ENCODE measurements around the gene RBM15B. TPM values are rescaled to one million over a fixed set of nuclear protein-coding genes. Genes with fewer than 3 reads are reported as not detected.

RBM15B gene
- total and polyA plus RNA-seq, 9 of the 15 experiments (the other 6 are each of a cell fraction or from before 2014, with no cell fraction given) = 1.8 to 21.0 (median 10.5) TPM

DNA sequence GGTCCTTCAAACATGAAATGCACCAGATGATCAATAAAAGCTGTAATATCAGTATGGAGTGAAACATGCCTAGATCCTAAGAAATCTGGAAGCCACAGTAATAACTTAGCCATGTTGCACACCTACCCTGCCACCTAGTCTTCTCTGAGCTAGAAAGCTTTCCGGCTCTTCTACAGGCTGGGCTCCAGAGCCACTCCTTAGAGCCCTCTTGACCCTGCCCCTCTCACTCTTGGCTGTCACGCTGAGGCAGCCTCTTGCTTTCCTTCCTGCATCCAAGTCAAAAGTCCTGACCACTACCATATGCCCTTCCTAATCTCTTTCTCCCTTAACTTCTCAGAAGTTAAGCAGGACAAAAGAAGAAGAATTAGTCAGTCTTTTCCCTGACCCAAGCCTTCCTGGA lies 17.7 kb downstream of the RBM15B start:
- H3K36me3 ChIP-seq (ENCODE audit: control insufficient read depth, insufficient read depth, low read length) = peaks cover 60% of the 10 kb centered on the region
- no peaks in the 10 kb centered on the region for H4K20me1 ChIP-seq (replicated peaks; ENCODE audit: control insufficient read depth, insufficient read depth, low read length)
- no peak overlapping the region for H3K4me2 ChIP-seq (ENCODE audit: insufficient read depth, low read length)
- H3K27ac ChIP-seq (ENCODE audit: extremely low read depth, low read depth, low read length) = no peak overlapping the region
- CTCF ChIA-PET (ENCODE audit: low intra/inter-chr PET ratio) = no interaction called here
- no peak overlapping the region for H3K9ac ChIP-seq (ENCODE audit: insufficient read depth in 1 of 2, low read depth in 2 of 2, low read length in 2 of 2)
- no peak overlapping the region for H3K4me3 ChIP-seq
- H3K4me1 ChIP-seq (replicated peaks in 1 of 2; ENCODE audit: control insufficient read depth in 2 of 2, insufficient read depth in 2 of 2, low read length in 2 of 2) = no peaks in the 10 kb centered on the region
- no peaks in the 10 kb centered on the region for H3K27me3 ChIP-seq (ENCODE audit: control insufficient read depth in 2 of 2, insufficient read depth in 2 of 2, low read length in 2 of 2)
- no peak for DNase-seq (ENCODE audit: extremely low read depth in 1 of 4, low spot score in 3 of 4)
- 61% methylated on average over 2 of the region's 2 CpGs for WGBS (ENCODE audit: insufficient coverage, low coverage, missing lambda C conversion rate)
- in situ Hi-C loops (cut with MboI) = no loop called here
- no peak for FAIRE-seq
- no peaks in the 10 kb centered on the region for H3K9me1 ChIP-seq (ENCODE audit: control insufficient read depth, insufficient read depth, low read length)
- no peak for ATAC-seq
- no peaks in the 10 kb centered on the region for H3K9me3 ChIP-seq (replicated peaks; ENCODE audit: control insufficient read depth, insufficient read depth, low read depth, low read length)
- H2AFZ ChIP-seq (ENCODE audit: low read depth, low read length) = no peak overlapping the region
- TF ChIP-seq TBP (optimal IDR thresholded peaks at IDR 0.05; ENCODE audit: low read depth, low read length) (no peak), ZNF197 (CRISPR knock-in tag; IDR thresholded peaks at IDR 0.05; ENCODE audit: low read depth) (no peak), POLR2AphosphoS2 (IDR thresholded peaks at IDR 0.05; ENCODE audit: low read length) (no peak), SIN3B (IDR thresholded peaks at IDR 0.05; ENCODE audit: low read depth) (no peak), BACH1 (tag; IDR thresholded peaks at IDR 0.05) (no peak), ZNF507 (tag; conservative IDR thresholded peaks at IDR 0.05) (no peak)
- TF ChIP-seq, protein P1, sequence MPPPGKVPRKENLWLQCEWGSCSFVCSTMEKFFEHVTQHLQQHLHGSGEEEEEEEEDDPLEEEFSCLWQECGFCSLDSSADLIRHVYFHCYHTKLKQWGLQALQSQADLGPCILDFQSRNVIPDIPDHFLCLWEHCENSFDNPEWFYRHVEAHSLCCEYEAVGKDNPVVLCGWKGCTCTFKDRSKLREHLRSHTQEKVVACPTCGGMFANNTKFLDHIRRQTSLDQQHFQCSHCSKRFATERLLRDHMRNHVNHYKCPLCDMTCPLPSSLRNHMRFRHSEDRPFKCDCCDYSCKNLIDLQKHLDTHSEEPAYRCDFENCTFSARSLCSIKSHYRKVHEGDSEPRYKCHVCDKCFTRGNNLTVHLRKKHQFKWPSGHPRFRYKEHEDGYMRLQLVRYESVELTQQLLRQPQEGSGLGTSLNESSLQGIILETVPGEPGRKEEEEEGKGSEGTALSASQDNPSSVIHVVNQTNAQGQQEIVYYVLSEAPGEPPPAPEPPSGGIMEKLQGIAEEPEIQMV (tag; conservative IDR thresholded peaks at IDR 0.05; ENCODE audit: low read depth) = no peak
- intact Hi-C loops (cut with micrococcal nuclease) = no loop called here
- no TSS peak for BruUV-seq (replicated peaks)
- no peaks in the 10 kb centered on the region for H3K79me2 ChIP-seq (ENCODE audit: control insufficient read depth, insufficient read depth, low read length)
- POLR2A ChIA-PET = interaction anchor here (0.6 kb wide), 1 partner anchor 806 kb away, joined by 3 read pairs; no protein-coding TSS in a partner anchor

Data from K562 (cell line).